Activated naive CD4-positive, alpha-beta T cell treated with anti-CD3 and anti-CD28 coated beads, Interleukin-2, amount 10 ng/mL, durations not matched to agents 5 hours and 36 hours (primary cell): ENCODE data around the gene FAM83B. TPM values are rescaled to one million over a fixed set of nuclear protein-coding genes. Genes with fewer than 3 reads are reported as not detected.

ENCODE experiments used
- total RNA-seq, 2 experiments: library from RNA; stranded (reverse); gene quantifications; one replicate each; pipeline ENCODE4 v1.2.3, GENCODE V29; 2021

Gene FAM83B, protein sequence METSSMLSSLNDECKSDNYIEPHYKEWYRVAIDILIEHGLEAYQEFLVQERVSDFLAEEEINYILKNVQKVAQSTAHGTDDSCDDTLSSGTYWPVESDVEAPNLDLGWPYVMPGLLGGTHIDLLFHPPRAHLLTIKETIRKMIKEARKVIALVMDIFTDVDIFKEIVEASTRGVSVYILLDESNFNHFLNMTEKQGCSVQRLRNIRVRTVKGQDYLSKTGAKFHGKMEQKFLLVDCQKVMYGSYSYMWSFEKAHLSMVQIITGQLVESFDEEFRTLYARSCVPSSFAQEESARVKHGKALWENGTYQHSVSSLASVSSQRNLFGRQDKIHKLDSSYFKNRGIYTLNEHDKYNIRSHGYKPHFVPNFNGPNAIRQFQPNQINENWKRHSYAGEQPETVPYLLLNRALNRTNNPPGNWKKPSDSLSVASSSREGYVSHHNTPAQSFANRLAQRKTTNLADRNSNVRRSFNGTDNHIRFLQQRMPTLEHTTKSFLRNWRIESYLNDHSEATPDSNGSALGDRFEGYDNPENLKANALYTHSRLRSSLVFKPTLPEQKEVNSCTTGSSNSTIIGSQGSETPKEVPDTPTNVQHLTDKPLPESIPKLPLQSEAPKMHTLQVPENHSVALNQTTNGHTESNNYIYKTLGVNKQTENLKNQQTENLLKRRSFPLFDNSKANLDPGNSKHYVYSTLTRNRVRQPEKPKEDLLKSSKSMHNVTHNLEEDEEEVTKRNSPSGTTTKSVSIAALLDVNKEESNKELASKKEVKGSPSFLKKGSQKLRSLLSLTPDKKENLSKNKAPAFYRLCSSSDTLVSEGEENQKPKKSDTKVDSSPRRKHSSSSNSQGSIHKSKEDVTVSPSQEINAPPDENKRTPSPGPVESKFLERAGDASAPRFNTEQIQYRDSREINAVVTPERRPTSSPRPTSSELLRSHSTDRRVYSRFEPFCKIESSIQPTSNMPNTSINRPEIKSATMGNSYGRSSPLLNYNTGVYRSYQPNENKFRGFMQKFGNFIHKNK
- not detected for total RNA-seq

DNA sequence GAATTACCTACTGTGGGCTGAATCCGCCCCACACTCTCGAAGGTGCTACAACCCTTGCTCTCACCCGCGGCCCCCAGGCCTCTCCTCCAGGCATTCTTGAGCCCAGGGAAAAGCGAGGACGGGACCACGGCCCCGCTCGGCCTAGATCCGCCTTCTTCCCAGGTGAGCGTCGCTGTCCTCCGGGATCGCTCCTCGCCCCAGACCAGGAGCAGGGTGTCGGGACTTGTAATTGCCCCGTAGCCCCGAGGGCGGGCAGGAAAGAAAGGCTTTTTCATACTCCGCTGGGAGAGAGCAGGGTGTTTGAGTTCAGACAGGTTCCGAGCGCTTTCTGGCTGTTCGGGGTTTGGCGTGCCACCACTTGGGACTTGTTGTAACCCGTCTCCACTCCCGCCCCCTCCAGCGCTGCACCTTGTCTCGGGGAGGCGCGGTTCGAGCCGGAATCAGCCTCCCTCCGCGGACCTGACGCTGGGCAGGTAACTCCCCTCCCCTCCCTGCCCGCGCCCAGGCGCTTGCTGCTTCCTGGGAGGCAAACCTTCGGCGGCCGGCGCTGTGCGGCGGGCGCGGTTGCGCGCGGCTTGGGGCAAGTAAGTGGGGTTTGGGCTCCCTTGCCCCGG, at the start of gene FAM83B:
FAM83B (plus strand) TSS at position 529 of the 614 bp plus-strand sequence. CDS start 23,476 bp downstream, outside the sequence.

